T-helper 9 cell (primary cell): ENCODE data around the gene C15orf61.

Source experiments
- DNase-seq: peaks from one replicate; pipeline ENCODE4 v3.0.0-alpha.2; 2020

Gene C15orf61

DNA sequence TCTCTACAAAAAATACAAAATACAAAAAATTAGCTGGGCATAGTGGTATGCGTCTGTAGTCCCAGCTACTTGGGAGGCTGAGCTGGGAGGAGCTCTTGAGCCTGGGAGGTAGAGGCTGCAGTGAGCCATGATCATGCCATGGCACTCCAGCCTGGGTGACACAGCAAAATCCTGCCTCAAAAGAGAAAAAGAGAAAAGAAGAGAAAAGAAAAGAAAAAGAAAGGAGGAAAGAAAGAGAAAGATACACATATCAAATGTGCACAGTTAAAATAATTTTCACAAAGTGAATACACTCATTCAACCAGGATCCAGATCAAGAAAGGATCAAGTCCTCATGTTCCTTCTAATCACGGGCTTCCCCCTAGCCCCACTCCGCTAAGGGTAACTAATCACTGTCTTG, 5.8 kb upstream of the C15orf61 start:
- DNase-seq = no peak

- DNase-seq = no peak
Measured at GRCh38 chr15:67515557-67515956, 5.4 kb upstream of the C15orf61 start.

GRCh38 chr15:67520321-67521028, 456 bp upstream of the C15orf61 start:
- no peak for DNase-seq

DNA sequence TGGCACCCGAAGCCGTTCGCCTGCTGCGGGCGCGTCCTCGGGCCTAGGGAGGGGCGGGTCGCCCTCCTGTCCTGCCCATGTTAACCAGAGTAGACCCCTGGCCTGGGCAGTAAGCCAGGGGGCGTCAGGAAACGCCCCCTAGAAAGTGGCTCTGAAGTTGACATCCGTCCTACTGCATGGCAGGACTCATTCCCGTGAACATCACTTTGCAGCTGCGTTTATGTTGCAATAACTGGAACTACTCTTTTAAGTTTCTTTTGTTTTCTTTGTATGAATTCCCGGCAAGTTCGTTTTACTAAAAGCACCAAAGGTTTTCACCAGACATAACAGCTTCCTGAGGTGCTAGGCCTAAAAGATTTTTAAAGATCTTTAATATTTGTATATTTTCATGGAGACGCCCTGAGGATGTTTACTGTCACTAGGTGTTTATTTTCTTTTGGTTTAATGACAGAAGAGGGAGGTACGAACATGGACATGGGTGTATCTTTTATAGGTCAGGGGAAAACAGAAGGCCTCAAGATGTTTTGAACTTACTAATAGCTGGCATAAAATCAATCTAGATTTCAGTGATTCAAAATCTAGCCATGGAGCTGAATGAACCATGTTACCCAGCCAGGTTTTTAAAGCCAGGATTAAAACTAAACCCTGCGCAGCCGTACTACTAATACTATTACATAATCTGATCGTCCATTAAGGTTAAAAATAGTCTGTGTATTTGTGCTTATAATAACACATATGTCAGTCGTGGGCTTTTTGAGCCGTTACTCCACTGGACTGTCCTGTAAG, 1.0 kb downstream of the C15orf61 start:
- no peak for DNase-seq

GRCh38 chr15:67523330-67523729, 2.4 kb downstream of the C15orf61 start:
- DNase-seq = no peak

DNA sequence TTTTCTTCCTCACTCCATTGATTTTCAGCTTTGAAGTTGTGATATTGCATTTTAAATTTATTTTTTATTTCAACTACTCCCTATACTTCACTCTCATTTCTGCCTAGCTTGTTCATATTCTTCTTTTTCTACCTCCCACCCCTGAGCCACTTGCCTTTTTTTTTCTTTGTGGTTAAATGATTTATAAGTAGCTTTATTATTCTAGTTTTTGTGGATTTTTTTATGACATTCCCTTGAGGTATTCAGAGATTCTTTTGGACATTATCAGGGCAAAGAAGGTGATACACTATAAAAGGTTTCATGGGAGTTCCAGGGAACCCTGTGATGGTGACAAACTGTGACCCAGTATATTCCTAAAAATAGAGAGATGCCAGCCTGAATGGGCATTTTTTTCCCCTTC, 3.3 kb downstream of the C15orf61 start:
- no peak for DNase-seq

DNA sequence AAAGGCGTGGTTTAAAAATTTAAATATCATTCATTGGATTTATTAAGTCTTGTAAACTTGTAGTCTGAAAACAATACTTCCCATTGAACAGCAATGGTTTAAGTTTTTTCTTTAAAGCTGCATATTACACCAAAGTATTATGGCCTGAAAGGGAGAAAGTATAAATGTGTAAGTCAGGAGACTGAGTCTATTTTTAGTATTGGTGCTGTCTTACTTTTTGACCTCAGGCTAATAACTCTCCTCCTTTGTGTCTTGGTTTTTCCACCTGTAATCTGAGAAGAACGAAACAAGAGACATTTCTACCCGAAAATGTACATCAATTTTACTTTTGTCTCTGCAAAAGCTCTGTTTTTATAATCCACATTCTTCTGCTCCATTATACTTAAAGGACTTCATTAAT, 7.6 kb downstream of the C15orf61 start:
- DNase-seq = no peak

GRCh38 chr15:67531379-67531914, 10.5 kb downstream of the C15orf61 start:
- no peak for DNase-seq

DNA sequence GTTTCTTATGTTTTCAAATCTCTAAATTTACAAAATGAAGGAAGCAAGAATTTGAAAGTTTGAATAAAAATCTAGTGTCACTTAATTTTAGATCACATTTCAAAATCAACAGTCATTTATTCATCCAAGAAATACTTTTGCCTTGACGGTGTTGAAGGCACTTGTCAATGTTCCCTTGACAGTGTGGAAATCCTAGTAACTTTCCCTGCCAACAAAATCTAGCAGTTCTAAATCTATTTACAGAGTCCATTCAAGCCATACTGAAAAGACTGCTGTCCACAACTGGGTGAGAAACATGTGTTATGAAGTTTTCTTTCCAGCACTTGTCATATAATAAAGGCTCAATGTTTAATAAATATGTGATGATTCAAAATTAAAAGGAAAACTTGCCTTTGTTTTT, 12.9 kb downstream of the C15orf61 start:
- DNase-seq = no peak

- DNase-seq = no peak
Measured at GRCh38 chr15:67534360-67534759, 13.4 kb downstream of the C15orf61 start.

DNA sequence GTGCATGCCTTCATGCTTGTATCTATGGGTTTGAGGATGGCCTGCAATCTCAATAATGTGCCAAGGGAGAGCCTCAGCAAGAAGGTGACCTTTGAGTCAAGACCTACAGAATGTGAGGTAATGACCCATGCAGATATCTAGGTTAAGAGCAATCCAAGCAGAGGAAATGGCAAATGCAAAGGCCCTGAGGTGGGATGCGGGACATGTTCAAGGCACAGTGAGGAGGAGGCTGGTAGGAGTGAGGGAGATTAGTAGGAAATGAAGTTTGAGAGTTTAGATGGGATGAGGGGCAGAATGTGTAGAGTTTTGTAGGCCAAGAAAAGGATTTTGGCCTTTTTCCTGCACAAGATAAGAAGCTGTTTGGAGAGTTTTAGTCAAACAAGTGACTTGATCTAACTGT, 16.8 kb downstream of the C15orf61 start:
- DNase-seq = no peak

- peak; percentile 79 for DNase-seq
Measured at GRCh38 chr15:67542420-67543347, 21.8 kb downstream of the C15orf61 start, which contains the start of gene MAP2K5. MAP2K5 (plus strand) TSS chr15:67542703; CDS start chr15:67543336, 633 bp downstream.

DNA sequence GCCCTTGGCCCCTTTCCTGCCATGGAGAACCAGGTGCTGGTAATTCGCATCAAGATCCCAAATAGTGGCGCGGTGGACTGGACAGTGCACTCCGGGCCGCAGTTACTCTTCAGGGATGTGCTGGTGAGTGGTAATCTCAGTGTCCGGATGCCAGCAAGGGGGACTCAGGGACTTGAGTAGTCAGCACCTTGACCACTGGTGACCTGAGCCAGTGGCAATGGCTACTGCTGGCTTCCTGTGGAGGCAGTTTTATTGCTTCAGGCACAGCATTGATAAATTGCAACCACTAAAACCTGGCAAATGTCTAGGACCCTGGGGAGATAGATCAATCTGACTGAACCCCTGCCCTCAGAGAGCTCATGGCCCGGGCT, 22.4 kb downstream of the C15orf61 start:
- DNase-seq = no peak

DNA sequence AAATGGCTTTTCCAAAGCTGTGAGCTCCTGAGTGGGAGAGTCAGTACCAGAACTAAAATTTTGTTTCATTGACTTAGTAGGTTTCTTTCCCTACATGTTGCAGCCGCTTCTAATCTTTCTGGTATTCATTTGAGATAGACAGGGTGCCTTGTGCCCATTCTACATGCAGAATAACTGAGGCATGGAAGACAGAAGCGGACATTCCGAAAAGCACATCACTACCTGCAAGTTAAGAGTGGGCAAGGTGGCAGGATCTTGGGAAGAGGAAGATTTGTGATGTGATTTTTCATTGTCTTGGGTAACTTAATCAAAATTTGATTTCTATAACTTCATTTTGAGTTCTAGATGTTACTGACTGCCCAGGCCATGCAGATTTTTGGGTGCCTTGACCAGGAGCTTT, 23.5 kb downstream of the C15orf61 start:
- no peak for DNase-seq

DNA sequence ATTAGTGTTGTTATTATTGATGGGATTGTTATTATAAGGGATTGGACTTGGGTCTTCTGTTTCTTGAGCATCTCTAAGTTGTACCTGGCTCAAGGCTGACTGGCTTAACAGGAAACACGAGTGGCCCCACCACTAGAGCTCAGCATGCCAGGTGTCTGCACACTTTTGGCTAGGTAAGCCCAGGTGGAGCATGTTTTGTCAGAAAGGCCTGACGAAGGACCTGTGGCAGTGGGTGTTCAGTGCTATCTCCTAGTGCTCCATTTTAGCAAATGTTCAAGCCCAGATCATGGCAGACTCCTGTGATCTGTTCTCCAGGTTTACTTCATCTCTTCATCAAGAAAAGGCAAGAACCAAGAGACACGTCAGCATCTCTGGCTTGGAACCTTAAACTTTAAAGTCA, 24.9 kb downstream of the C15orf61 start:
- DNase-seq = no peak

DNA sequence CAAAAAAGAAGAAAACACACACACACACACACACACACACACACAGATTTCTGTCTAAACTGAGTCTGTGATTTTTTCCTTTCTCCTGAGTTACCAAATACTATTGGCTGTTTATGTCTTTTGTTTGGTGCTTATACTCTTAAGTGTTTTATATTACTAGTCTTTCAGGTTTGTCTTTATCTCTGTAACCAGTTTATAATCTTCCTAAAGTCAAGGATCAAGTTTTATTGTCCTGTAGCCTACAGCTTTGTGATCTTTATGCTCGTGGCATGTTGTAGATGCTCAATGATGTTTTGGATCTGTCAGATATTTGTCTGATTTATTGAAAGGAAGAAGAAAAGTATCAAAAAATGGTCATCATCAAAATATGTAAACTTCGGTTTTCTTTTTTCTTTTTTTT, 26.1 kb downstream of the C15orf61 start:
- DNase-seq = no peak

GRCh38 chr15:67547836-67548235, 26.9 kb downstream of the C15orf61 start:
- no peak for DNase-seq

DNA sequence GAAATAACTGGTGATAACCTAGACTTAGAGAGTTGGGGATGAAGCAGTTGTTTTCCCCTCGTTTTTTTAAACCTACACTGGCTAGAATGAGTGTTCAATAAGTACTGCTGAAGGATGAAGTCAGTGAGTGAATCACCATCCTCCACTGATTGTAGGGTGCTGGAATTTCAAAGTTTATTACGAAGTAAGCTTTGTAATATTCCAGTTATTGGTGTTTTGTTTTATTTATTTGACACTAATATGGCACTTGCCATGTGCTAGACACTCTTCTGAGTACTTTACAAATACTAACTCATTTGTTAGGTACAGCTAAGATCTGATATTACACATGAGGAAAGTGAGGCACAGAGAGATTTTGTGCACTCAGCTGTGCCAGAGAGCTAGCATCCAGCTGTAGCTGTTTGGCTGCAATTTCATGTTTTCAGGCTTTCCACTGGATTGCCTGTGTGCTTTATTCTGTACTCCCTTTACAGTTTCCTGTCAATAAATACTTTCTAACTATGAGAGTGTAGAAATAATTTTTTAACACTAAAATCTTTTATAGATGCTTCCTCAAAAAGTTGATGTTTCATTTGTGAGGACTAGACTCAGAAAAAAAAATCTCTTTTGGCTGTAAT, 27.4 kb downstream of the C15orf61 start:
- DNase-seq = no peak

- DNase-seq = no peak
Measured at GRCh38 chr15:67548862-67549651, 28.1 kb downstream of the C15orf61 start.

DNA sequence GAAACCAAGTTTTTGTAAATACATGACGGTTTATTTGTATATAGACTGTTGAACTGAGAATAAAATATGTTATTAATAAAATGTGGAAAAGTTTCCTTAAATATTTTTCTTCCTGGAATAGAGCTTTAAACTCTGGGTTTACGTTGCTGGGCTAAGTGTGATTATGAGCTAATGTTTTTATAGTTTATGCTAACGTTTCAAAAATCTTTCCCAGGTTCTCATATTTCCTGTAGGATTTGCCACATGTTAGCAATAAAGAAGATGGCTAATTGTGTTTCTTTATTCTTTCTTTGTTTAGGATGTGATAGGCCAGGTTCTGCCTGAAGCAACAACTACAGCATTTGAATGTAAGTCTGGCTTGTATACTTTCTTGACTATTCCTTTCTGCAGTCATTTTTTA, 28.8 kb downstream of the C15orf61 start:
- DNase-seq = no peak

DNA sequence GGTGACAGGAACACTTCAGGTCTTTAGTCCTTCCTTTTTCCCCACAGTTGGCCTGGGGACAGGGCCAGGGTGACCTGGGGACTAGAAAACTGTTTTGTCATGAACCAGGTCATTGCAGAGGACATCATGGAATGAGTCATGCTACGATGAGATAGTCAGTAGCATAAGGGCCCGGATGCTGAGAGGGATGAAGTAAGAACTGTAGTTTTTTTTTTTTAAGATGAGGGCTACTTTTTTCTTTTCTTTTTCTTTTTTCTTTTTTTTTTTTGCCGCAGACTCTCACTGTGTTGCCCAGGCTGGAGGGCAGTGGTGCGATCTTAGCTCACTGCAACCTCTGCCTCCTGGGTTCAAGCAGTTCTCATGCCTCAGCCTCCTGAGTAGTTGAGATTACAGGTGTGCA, 29.6 kb downstream of the C15orf61 start:
- DNase-seq = no peak
